Measurements from ENCODE around the gene MEF2C. TPM values are rescaled to one million over a fixed set of nuclear protein-coding genes. Genes with fewer than 3 reads are reported as not detected.
"Not testable (repeated sequence)": the region's sequence is repeated elsewhere in the genome, so short reads cannot be mapped to it uniquely, and the experiment has no call there.

Gene MEF2C
- total RNA-seq, 2 donors from 2014 or later = 0.64 to 0.86 TPM

- Mint-ChIP-seq H3K9me3 (peaks cover 20% of the 10 kb centered on the region), H3K36me3 (ENCODE audit: low read depth) (peaks cover 6% of the 10 kb centered on the region)
Observed at GRCh38 chr5:88861231-88861630, 21.8 kb downstream of the MEF2C start.

GRCh38 chr5:88860501-88860900 is 22.5 kb downstream of the MEF2C start:
- H3K27ac ChIP-seq (ENCODE audit: low read depth, low read length) = no peak overlapping the region
- Mint-ChIP-seq H3K9me3 (peaks cover 27% of the 10 kb centered on the region), H3K36me3 (ENCODE audit: low read depth) (peaks cover 9% of the 10 kb centered on the region), H3K4me1 (peaks cover 3% of the 10 kb centered on the region), H3K27me3 (ENCODE audit: insufficient read depth) (no peaks in the 10 kb centered on the region), H3K27ac (no peak overlapping the region), H3K4me3 (no peak overlapping the region)
- TF ChIP-seq CTCF (conservative IDR thresholded peaks at IDR 0.05) = no peak
- no peaks in the 10 kb centered on the region for H3K27me3 ChIP-seq (ENCODE audit: control insufficient read depth, insufficient read depth, low read length, poor library complexity, severe bottlenecking)
- H3K4me1 ChIP-seq (ENCODE audit: control insufficient read depth, insufficient read depth, low read length) = peaks cover 3% of the 10 kb centered on the region
- WGBS, 2 experiments (ENCODE audit: insufficient coverage in 1 of 2, insufficient read length in 1 of 2) = 89% methylated on average over 1 of the region's 1 CpG; no CpG with 5 or more reads in 1 of the 2 experiments
- H3K9ac ChIP-seq (ENCODE audit: extremely low read depth, low read length, poor library complexity, severe bottlenecking) = no peak overlapping the region
- DNase-seq = no peak
- peaks cover 22% of the 10 kb centered on the region for H3K9me3 ChIP-seq (ENCODE audit: control insufficient read depth, low read length)
- H3K4me3 ChIP-seq (ENCODE audit: low read length) = no peak overlapping the region
- H3K36me3 ChIP-seq (ENCODE audit: control insufficient read depth, insufficient read depth, low read length) = no peaks in the 10 kb centered on the region

More at GRCh38 chr5:88861231-88861630, 21.8 kb downstream of the MEF2C start:
- DNase-seq = no peak
- no peak for TF ChIP-seq CTCF (conservative IDR thresholded peaks at IDR 0.05)
- WGBS, 2 experiments (ENCODE audit: insufficient coverage in 1 of 2, insufficient read length in 1 of 2) = 96 to 100% methylated on average over 2 of the region's 2 CpGs
- no peak overlapping the region for H3K9ac ChIP-seq (ENCODE audit: extremely low read depth, low read length, poor library complexity, severe bottlenecking)
- no peak overlapping the region for H3K27ac ChIP-seq (ENCODE audit: low read depth, low read length)
- no peaks in the 10 kb centered on the region for H3K36me3 ChIP-seq (ENCODE audit: control insufficient read depth, insufficient read depth, low read length)
- H3K27me3 Mint-ChIP-seq (ENCODE audit: insufficient read depth) = no peaks in the 10 kb centered on the region
- H3K9me3 ChIP-seq (ENCODE audit: control insufficient read depth, low read length) = peaks cover 17% of the 10 kb centered on the region
- H3K27me3 ChIP-seq (ENCODE audit: control insufficient read depth, insufficient read depth, low read length, poor library complexity, severe bottlenecking) = no peaks in the 10 kb centered on the region
- no peak overlapping the region for H3K27ac Mint-ChIP-seq
- H3K4me1 Mint-ChIP-seq = peaks cover 3% of the 10 kb centered on the region
- H3K4me3 Mint-ChIP-seq = no peak overlapping the region
- no peak overlapping the region for H3K4me3 ChIP-seq (ENCODE audit: low read length)
- peaks cover 3% of the 10 kb centered on the region for H3K4me1 ChIP-seq (ENCODE audit: control insufficient read depth, insufficient read depth, low read length)

- Mint-ChIP-seq H3K27me3 (ENCODE audit: insufficient read depth) (no peaks in the 10 kb centered on the region), H3K4me1 (peaks cover 3% of the 10 kb centered on the region), H3K9me3 (peaks cover 29% of the 10 kb centered on the region), H3K27ac (no peak overlapping the region), H3K4me3 (no peak overlapping the region), H3K36me3 (ENCODE audit: low read depth) (peaks cover 9% of the 10 kb centered on the region)
- Histone ChIP-seq H3K4me3 (ENCODE audit: low read length) (no peak overlapping the region), H3K9me3 (ENCODE audit: control insufficient read depth, low read length) (peaks cover 22% of the 10 kb centered on the region), H3K4me1 (ENCODE audit: control insufficient read depth, insufficient read depth, low read length) (peaks cover 3% of the 10 kb centered on the region), H3K9ac (ENCODE audit: extremely low read depth, low read length, poor library complexity, severe bottlenecking) (no peak overlapping the region), H3K27me3 (ENCODE audit: control insufficient read depth, insufficient read depth, low read length, poor library complexity, severe bottlenecking) (no peaks in the 10 kb centered on the region), H3K27ac (ENCODE audit: low read depth, low read length) (no peak overlapping the region), H3K36me3 (ENCODE audit: control insufficient read depth, insufficient read depth, low read length) (no peaks in the 10 kb centered on the region)
- 86% methylated on average over 1 of the region's 1 CpG; no CpG with 5 or more reads in 1 of the 2 experiments for WGBS, 2 experiments (ENCODE audit: insufficient coverage in 1 of 2, insufficient read length in 1 of 2)
- TF ChIP-seq CTCF (conservative IDR thresholded peaks at IDR 0.05) = no peak
- no peak for DNase-seq
Observed at GRCh38 chr5:88858392-88858791, 24.6 kb downstream of the MEF2C start.

- H3K27me3 Mint-ChIP-seq (ENCODE audit: insufficient read depth); H3K27ac Mint-ChIP-seq; H3K4me3 Mint-ChIP-seq; H3K9ac ChIP-seq (ENCODE audit: extremely low read depth, low read length, poor library complexity, severe bottlenecking); DNase-seq; H3K27me3 ChIP-seq (ENCODE audit: control insufficient read depth, insufficient read depth, low read length, poor library complexity, severe bottlenecking); H3K27ac ChIP-seq (ENCODE audit: low read depth, low read length); H3K4me1 ChIP-seq (ENCODE audit: control insufficient read depth, insufficient read depth, low read length); H3K4me1 Mint-ChIP-seq; H3K36me3 Mint-ChIP-seq (ENCODE audit: low read depth); H3K4me3 ChIP-seq (ENCODE audit: low read length); H3K36me3 ChIP-seq (ENCODE audit: control insufficient read depth, insufficient read depth, low read length): not testable (repeated sequence)
- 86 to 100% methylated on average over 2 to 3 of the region's 3 CpGs for WGBS, 2 experiments (ENCODE audit: insufficient coverage in 1 of 2, insufficient read length in 1 of 2)
- peaks cover 29% of the 10 kb centered on the region for H3K9me3 Mint-ChIP-seq
- H3K9me3 ChIP-seq (ENCODE audit: control insufficient read depth, low read length) = peaks cover 22% of the 10 kb centered on the region
Observed at GRCh38 chr5:88856381-88856780, 26.6 kb downstream of the MEF2C start.
